Large intestine (tissue), 3 donors: ENCODE measurements around the gene DOC2A. TPM values are rescaled to one million over a fixed set of nuclear protein-coding genes. Genes with fewer than 3 reads are reported as not detected.

Experiments
- DNase-seq, 2 donors: peaks; one replicate each; pipeline versions ENCODE4 v3.0.0 to v3.0.0-alpha.2; 2013
- H3K27ac ChIP-seq: one replicate; pipeline ENCODE4 v1.5.1; 2013; ENCODE audit warnings: low read length
- H3K27me3 ChIP-seq: 2 replicates; pipeline ENCODE4 v1.6.1; 2013; ENCODE audit warnings: low read length; ENCODE audit not compliant: control insufficient read depth, insufficient read depth
- H3K36me3 ChIP-seq: 2 replicates; pipeline ENCODE4 v1.6.1; 2013; ENCODE audit warnings: low read length; ENCODE audit not compliant: control insufficient read depth, insufficient read depth
- H3K4me1 ChIP-seq: one replicate; pipeline ENCODE4 v1.6.1; 2013; ENCODE audit warnings: low read length; ENCODE audit not compliant: control insufficient read depth, insufficient read depth
- H3K4me3 ChIP-seq: one replicate; pipeline ENCODE4 v1.5.1; 2013; ENCODE audit warnings: low read length
- H3K9me3 ChIP-seq: one replicate; pipeline ENCODE4 v1.6.1; 2013; ENCODE audit warnings: mild to moderate bottlenecking, low read depth, low read length, moderate library complexity; ENCODE audit not compliant: control insufficient read depth
- WGBS: methylation state at CpG from one replicate; pipeline ENCODE4 v1.1.5; 2013; ENCODE audit warnings: low lambda C conversion rate; ENCODE audit not compliant: insufficient coverage; 5-methylcytosine and 5-hydroxymethylcytosine counted together
- polyA plus RNA-seq: library from polyadenylated mRNA; unstranded; fragments of 120-200 nt; gene quantifications from one replicate; pipeline ENCODE4 v1.2.1, GENCODE V29; 2013

Gene DOC2A
- polyA plus RNA-seq, 1 donor: 4.2 TPM

DNA sequence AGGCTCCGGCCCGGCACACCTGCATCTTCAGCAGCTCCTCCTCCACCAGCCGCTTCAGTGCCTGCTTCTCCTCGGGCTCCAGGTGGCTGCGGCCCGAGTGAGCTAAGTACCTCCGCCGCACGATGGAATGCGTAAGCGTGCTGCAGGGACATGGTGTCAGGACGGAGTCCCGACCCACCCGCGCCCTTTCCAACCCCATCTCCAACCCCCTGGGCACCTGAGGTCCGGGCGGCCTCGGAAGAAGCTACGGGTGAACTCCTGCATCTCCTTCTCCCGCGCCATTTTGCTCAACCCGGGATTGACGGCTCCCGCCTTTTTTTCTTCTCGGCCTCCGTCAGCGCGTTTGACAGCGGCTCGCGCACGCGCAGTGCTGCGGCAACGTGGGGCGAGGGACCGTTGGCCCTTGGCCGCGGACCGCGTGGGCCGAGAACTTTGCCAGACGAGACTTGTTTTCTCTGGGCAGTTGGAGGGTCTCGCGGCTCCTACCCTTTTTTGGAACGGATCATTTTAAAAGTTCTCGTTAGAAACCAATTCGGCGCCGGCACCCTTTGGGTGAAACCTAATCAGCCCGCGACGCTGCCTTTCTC is 15.4 kb downstream of the DOC2A start, which contains the start of gene HIRIP3:
TSS of gene HIRIP3 (minus strand) at position 294 of the 587 bp plus-strand sequence. CDS start at position 282, 12 bp downstream.
- WGBS: no CpG with 5 or more reads among the region's 53 CpGs
- Histone ChIP-seq H3K9me3 (no peaks in the 10 kb centered on the region), H3K27me3 (no peaks in the 10 kb centered on the region), H3K27ac (peak within 1 kb of the TSS; percentile 99), H3K36me3 (peaks cover 34% of the 10 kb centered on the region), H3K4me1 (peaks cover 6% of the 10 kb centered on the region), H3K4me3 (peak within 1 kb of the TSS; percentile 98)
- DNase-seq: peak; percentile 79 to 87

GRCh38 chr16:29994600-29995323 is 16.1 kb downstream of the DOC2A start:
- DNase-seq: peak in 1 of 2 donors; percentile 64
- peaks cover 32% of the 10 kb centered on the region for H3K36me3 ChIP-seq
- peak overlapping the region; percentile 99 for H3K27ac ChIP-seq
- H3K4me3 ChIP-seq: peak overlapping the region; percentile 98
- WGBS: no CpG with 5 or more reads among the region's 24 CpGs
- H3K27me3 ChIP-seq: no peaks in the 10 kb centered on the region
- peaks cover 9% of the 10 kb centered on the region for H3K4me1 ChIP-seq
- no peaks in the 10 kb centered on the region for H3K9me3 ChIP-seq

- WGBS: 96% methylated on average over 6 of the region's 9 CpGs
These were observed 16.8 kb downstream of the DOC2A start for GRCh38 chr16:29993903-29994599.

DNA sequence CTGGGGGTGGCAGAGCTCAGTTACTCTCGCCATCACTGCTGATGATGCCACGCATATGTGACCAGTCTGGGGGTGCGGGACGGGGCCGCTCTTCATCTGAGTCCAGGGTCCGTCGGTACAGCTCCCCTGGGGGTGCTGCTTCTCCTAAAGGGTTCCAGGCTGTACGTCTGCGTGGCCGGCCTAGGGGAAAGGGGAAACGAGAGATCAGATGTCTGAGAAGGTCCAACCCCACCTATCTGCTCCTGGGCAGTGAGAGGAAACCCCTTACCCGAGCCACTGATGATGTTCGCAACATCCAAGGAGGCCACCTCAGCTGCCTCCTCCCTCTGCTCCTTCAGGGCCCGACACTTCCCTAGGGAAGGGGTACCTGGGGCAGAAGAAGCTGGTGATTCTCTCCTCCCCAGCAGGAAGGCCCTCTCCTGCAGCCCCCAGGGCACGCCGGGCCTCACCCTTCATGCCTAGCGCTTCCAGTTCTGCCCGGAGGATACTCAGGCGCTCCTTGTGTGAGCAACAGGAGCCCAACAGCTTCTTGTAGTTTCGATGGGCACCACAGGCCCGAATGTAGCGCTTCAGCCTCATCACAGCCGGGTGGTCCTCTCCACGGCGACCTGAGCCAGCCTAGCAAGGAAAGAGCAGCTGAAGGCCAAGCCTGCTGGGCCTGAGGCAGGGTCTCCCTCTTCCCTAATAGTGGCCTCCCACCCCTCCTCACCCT is 17.5 kb downstream of the DOC2A start:
- no peak for DNase-seq
- Histone ChIP-seq H3K9me3 (no peaks in the 10 kb centered on the region), H3K36me3 (peaks cover 46% of the 10 kb centered on the region), H3K27ac (no peak overlapping the region), H3K27me3 (no peaks in the 10 kb centered on the region), H3K4me3 (no peak overlapping the region), H3K4me1 (peaks cover 13% of the 10 kb centered on the region)
- no CpG with 5 or more reads among the region's 25 CpGs for WGBS

More at GRCh38 chr16:29993903-29994599, 16.8 kb downstream of the DOC2A start:
- no peak overlapping the region for H3K4me3 ChIP-seq
- peaks cover 13% of the 10 kb centered on the region for H3K4me1 ChIP-seq
- H3K27ac ChIP-seq: no peak overlapping the region
- peaks cover 39% of the 10 kb centered on the region for H3K36me3 ChIP-seq
- no peaks in the 10 kb centered on the region for H3K9me3 ChIP-seq
- DNase-seq: no peak
- no peaks in the 10 kb centered on the region for H3K27me3 ChIP-seq

GRCh38 chr16:29992344-29992967 is 18.4 kb downstream of the DOC2A start:
- Histone ChIP-seq H3K4me3 (no peak overlapping the region), H3K9me3 (no peaks in the 10 kb centered on the region), H3K27me3 (no peaks in the 10 kb centered on the region), H3K4me1 (peaks cover 13% of the 10 kb centered on the region), H3K27ac (no peak overlapping the region), H3K36me3 (peaks cover 55% of the 10 kb centered on the region)
- no peak for DNase-seq
- no CpG with 5 or more reads among the region's 7 CpGs for WGBS

DNA sequence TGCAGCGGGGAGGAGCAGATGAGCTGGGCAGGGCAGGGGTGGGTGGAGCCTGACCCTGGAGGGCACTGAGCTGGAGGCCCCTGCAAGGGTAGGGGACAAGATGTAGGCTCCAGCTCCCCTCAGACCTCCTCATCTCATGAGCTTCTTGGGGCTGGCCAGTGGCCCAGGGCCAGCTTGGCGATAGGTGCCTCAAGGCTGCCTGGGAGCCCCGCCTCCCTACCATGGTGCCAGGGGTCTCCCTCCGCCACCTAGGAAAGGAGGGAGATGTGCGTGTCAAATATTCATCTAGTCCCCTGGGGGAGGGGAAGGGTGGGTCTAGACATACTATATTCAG is 19.3 kb downstream of the DOC2A start:
- no peak for DNase-seq
- no CpG with 5 or more reads among the region's 5 CpGs for WGBS
- Histone ChIP-seq H3K27ac (no peak overlapping the region), H3K4me3 (no peak overlapping the region), H3K36me3 (peaks cover 64% of the 10 kb centered on the region), H3K4me1 (peaks cover 13% of the 10 kb centered on the region), H3K9me3 (no peaks in the 10 kb centered on the region), H3K27me3 (no peaks in the 10 kb centered on the region)

- no CpG with 5 or more reads among the region's 35 CpGs for WGBS
- DNase-seq: no peak
- H3K36me3 ChIP-seq: peaks cover 69% of the 10 kb centered on the region
- no peak overlapping the region for H3K4me3 ChIP-seq
- no peaks in the 10 kb centered on the region for H3K9me3 ChIP-seq
- H3K27me3 ChIP-seq: no peaks in the 10 kb centered on the region
- H3K27ac ChIP-seq: no peak overlapping the region
- peaks cover 13% of the 10 kb centered on the region for H3K4me1 ChIP-seq
These were observed 19.8 kb downstream of the DOC2A start for GRCh38 chr16:29990883-29991570.

DNA sequence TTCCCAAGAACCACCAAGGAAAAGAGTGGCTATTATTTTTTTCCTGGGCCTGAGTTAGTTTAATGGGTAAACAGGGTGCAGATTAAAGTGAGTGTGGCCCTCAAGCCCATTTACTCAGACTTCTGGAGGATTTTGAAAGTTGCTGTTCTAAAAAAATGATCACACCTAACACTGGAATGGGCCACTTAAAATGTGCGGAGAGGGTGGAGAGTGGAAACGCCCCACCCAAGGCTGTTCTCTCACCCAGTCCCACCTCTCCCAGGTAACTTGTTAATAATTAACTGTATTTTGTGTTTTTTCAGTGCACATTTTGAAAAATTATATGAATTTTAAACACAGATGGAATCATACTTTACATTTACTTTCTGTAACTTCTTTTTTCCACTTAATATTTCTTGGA is 20.8 kb downstream of the DOC2A start:
- H3K4me3 ChIP-seq: no peak overlapping the region
- H3K9me3 ChIP-seq: no peaks in the 10 kb centered on the region
- peaks cover 13% of the 10 kb centered on the region for H3K4me1 ChIP-seq
- no peak for DNase-seq
- peaks cover 79% of the 10 kb centered on the region for H3K36me3 ChIP-seq
- WGBS: no CpG with 5 or more reads among the region's 2 CpGs
- no peak overlapping the region for H3K27ac ChIP-seq
- H3K27me3 ChIP-seq: no peaks in the 10 kb centered on the region

GRCh38 chr16:29989111-29989858 is 21.5 kb downstream of the DOC2A start:
- peaks cover 86% of the 10 kb centered on the region for H3K36me3 ChIP-seq
- H3K27me3 ChIP-seq: no peaks in the 10 kb centered on the region
- no peaks in the 10 kb centered on the region for H3K9me3 ChIP-seq
- no peak overlapping the region for H3K4me3 ChIP-seq
- 89% methylated on average over 8 of the region's 23 CpGs for WGBS
- no peak overlapping the region for H3K27ac ChIP-seq
- peaks cover 7% of the 10 kb centered on the region for H3K4me1 ChIP-seq
- no peak for DNase-seq
